ENCODE measurements around the gene SKIL.
A peak's percentile ranks its signal among the peaks of the same experiment; 100 is the strongest.

SKIL gene

GRCh38 chr3:170405101-170405500 is 47.6 kb downstream of the SKIL start:
- DNase-seq, result no peak

DNA sequence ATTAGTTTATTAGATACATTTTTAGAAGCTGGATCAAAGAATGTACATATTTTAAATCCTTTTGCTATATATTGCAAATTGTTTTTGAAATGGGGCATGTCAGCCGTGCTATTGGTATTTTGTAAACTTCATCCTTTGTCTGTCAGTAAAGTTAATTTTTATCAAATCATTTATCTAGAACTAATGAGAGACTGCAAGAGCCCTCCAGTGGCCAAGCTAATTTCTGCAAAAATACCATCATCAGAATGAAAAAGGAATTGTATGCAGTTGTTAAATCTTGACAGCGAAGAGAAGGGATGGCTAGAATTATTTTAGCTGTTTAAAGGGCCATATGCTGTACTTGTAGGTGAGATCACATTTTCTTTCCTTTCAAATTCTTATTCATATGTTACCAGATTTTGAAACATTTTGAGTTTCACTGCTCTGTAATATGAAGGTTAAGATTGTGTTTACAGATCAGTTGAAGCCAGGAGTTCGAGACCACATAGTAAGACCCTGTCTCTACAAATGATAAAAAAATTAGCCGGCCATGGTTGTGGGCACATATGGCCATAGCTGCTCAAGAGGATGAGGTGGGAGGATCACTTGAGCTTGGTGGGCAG is 53.0 kb downstream of the SKIL start:
- DNase-seq, result peak; percentile 14

DNA sequence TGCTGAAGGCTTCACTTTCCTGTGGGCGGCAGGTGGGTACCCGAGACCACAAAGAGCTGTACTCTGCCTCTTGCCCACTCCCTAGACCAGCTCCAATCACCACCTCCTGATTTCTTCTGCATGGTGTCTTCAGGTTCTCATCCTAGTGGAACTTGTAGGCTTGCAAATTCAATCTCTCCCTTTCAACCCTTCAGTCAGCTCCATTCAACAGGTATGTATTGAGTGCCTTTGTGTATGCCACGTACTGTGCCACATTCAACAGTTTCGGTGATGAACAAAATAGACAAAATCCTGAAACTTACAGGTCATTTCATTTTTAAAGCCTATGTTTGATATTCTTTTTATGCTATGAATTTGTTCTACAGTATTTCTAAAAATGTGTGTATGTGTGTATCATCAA is 55.8 kb downstream of the SKIL start:
- DNase-seq, result no peak

- DNase-seq, result peak; percentile 92
These were observed 56.7 kb downstream of the SKIL start for GRCh38 chr3:170414202-170414663.

GRCh38 chr3:170417090-170417489 is 59.6 kb downstream of the SKIL start:
- no peak for DNase-seq

DNA sequence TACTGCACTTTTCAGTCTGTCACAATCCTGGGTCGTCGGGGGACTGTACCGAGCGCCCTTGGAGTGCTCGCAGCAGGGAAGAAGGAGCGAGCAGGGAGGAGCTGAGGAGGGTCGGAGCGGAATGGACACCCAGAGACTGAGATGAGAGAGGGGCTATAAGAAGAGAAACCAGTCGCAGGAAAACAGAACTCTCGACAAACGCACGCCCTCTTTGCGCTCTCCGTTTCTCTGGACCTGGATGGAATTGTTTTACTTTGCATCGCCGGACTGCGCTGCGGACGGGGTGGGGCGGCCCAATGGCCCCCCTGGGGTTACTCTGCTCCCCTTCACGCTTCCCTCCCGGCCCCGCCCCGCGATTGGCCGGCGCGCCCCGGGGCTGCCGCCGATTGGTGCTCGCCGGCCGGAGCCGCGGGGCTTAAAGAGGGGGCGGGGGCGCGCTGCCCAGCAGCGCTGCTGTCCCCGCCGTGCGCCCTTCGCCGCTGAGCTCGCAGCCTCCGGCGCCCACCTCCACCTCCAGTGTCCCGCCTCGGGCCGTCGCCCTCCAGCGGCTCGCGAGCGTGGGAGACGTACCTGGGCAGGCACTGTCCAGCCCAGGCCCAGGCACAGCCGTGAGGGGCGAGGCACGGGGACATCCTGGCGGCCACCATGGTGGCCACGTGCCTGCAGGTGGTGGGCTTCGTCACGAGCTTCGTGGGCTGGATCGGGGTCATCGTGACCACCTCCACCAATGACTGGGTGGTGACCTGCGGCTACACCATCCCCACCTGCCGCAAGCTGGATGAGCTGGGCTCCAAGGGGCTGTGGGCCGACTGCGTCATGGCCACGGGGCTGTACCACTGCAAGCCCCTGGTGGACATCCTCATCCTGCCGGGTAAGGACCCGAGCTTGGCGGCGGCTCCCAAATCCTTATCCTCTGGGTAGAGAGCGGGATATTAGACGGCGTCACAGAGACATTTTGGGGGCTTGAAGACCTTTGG is 61.2 kb downstream of the SKIL start, which contains the start of gene CLDN11:
TSS of gene CLDN11 (plus strand) at position 447 of the 977 bp plus-strand sequence. CDS start at position 646, 199 bp downstream.
- no peak for DNase-seq

DNA sequence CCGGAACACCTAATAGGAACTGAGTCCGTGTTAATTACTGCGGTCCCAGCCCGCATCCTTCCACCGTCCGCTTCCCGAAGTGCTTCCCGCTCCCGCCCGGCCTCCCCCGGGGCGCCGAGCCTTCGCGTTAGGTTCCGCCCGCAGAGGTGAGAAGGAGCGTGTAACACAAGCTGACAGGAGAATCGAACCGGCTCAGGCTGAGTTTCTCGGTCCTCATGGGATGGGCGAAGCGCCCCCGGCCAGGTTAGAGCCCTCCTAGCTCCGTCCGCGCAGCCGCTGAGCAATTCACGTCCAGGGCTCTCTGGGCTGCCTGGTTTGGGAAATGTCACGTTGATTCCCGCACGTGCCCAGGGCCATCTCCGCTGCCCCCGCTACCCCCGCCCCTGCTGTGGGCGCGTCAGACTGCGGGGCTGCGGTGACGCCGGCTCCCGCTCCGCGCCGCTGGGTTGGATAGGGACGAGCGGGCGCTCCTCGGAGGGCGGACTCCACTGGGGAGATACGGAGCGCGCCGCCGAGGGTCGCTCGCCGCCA is 62.1 kb downstream of the SKIL start:
- DNase-seq, result no peak

DNA sequence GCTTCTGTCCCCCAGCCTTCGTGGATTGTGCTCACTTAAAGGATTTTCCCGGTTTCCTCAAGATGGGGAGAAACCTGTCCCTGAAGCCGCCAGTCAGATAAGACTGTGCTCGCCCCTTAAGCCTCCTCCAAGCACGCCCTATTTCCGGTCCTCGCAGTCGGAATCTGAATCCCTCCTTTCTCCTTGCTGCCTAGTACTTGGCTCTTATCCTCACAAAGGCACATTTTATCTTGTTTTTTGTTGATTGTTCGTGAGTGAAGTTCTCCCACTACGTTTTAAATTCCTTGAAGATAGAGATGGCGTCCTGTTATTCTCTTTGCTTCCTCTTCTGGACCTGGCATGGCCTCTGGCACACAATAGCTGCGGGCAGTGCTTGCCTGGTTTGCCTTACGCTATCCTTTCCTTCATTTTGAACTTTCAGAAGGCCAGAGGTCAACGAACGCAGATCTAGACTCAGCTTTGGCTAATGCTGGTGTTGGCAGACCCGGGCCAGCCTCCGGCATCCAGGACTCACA is 62.8 kb downstream of the SKIL start:
- no peak for DNase-seq

GRCh38 chr3:170421111-170421641 is 63.7 kb downstream of the SKIL start:
- no peak for DNase-seq

- DNase-seq, result no peak
These were observed 64.2 kb downstream of the SKIL start for GRCh38 chr3:170421758-170422157.

DNA sequence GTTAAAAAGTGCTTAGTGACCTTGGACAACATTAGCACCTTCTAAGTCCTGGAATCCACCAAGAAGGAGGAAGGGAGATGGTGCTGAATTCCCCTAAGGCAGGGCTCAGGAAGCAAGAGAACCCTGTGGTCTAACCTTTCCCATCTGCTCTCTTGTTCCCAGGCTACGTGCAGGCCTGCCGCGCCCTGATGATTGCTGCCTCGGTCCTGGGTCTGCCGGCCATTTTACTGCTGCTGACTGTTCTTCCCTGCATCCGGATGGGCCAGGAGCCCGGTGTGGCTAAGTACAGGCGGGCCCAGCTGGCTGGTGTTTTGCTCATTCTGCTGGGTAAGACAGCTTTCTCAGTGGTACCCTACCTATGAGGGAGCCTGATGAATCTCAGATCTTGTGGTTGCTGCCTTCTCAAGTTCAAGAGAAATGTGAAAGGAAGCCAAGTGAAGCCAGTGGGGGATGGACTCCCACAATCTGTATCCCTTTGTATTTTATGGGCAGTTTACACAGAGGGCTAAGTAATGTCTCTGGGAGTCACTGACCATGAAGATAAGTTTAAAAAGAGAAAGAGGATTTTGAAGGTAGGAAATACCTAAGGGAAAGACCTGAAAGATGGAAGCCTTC is 65.6 kb downstream of the SKIL start:
- no peak for DNase-seq

DNA sequence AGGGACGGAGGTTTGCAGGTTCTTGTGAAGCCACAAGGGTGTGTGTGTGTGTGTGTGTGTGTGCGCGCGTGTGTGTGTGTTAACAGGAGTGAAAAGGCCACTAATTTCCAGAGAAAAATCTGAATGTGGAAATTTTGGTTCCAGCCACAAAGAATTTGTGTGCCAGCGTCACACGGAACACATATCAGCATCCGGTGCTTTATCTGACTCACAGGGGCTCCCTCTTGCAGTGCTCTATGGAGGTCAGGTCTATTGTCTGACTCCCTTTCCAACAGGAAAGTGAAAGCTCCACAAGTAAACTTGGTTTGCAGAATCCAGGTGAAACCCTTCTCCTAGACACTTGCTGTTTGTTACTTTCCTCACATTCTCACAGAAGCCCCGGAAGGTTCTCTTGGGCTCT is 67.4 kb downstream of the SKIL start:
- no peak for DNase-seq

DNA sequence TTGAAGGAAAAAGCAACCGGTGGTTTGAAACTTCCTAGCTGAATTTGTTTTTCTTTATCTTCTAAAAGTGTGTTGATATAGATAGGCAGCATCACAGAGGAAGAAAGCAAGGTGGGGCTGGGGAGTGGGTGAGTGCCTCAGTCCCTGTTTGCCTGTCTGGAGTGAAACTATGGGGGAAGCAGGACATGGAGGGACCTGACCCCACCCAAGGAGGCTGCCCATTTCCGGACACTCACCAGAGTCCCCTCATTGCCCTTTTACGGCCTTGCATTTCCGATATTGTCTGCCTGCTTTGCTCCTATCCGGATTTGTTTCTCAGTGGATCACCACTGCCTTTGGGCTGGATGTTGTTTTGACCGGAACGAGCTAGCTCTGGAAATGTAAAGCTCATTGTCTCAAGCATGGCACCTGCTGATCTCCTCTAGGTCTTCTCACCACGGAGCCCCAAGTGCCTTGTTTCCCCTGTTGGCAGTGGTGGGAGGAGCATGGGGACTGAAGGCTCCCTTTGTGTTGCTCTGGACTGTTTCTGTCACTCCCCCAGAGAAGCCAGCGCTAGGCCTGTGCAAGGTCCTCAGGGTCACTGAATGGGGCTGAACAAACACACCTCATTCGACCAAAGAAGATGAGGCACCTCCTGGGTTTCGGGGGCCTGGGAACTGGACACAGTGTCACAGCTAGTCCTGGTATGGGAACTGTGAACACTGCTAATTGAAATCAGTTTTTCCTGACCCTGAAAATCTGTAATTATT is 68.2 kb downstream of the SKIL start:
- DNase-seq, result no peak

DNA sequence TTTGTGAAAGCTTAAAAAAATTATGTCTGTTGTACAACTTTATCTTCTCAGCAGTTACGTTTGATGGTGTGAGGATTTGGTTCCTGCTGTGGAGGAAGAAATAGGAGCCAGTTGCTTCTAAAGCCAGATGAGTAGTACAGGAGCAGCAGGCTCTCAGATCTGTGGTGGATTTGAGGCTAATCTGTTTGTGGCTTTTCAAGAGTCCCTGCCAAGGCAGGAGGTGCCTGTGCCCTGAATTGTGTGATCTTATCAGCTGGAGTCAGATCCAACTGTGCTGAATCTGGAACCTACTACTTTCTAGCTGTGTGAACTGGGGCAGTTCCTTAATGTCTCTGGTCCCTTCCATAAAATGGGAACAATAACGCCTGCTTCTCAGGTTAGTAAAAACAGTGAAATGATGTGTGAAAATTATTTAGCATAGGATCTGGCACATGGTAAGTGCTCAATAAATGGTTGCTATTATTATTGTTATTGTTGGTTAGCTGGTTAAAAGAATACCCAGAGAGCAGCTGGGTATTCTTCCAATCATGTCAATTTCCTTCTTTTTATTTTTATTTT is 68.8 kb downstream of the SKIL start:
- DNase-seq, result no peak

- no peak for DNase-seq
These were observed 70.6 kb downstream of the SKIL start for GRCh38 chr3:170428095-170428494.

DNA sequence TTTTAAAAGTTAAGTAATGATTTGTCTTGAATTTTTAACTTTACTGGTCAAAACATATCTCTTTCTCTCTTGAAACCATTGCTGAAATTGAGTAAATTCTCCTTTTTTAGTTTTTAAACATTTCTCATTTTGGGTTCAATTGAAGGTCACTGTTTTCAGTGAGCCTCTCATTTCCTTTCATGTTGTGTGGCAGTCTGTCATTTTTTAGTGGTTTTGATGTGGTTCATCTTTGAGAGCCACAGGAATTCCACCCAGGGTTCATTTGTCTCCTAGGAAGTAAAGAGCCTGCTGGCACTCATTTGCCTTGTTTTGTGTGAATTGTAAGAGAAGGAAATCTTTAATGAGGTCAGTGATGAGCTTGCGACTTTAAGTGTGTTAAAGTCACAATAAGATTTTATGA is 71.5 kb downstream of the SKIL start:
- no peak for DNase-seq

- no peak for DNase-seq
These were observed 73.5 kb downstream of the SKIL start for GRCh38 chr3:170431054-170431453.

DNA sequence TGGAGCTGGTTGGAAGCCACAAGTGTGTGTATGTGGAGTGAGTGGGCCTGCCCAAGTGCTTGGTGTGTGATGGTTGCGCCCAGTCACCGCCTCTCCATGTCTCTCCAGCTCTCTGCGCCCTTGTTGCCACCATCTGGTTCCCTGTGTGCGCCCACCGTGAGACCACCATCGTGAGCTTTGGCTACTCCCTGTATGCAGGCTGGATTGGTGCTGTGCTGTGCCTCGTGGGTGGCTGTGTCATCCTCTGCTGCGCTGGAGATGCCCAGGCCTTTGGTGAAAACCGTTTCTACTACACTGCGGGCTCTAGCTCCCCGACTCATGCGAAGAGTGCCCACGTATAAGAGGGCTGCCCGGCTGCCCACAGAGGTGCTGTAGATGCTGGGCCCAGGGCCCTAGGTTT is 74.9 kb downstream of the SKIL start:
- no peak for DNase-seq

DNA sequence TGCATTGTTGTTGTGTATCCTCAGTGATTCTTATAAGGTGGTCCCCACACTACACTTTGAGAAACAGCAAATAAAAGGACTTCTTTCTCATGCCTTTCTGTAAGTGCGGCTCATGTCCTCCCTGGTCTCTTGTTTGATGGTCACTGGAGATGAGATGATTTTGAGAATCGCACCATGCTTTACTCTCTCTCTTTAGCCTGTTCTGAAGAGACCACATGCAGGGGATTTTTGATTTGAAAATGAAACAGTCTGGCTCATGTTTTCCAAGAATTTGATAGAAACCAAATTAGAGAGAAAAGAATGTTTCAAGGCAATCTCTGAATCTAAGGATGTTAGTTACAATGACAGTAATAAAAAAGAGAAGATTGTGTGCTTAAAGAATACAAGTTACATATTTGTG is 79.2 kb downstream of the SKIL start:
- DNase-seq, result no peak

DNA sequence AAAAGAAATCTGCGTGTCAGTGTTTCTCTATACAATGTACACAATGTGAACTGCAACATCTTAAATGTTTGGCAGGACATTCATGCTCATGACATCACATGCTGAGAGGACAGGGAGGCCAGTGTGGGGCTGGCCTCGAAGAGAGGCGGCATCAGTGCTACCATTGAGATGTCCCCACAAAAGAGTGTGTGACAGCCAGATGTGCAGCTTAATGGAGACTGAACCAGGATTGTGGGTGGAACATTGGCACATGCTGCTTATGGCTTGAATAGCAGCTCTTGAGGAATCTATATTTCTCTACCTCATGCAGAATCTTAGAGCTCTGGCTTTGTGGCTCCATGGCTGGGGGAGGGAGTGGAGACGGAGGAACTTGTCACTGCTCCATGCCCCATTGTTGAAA is 79.7 kb downstream of the SKIL start:
- no peak for DNase-seq

GRCh38 chr3:170437696-170438407 is 80.3 kb downstream of the SKIL start:
- no peak for DNase-seq

Measured in NCI-H1694 (cell line).